DOHH2 (cell line): ENCODE data around the gene FBXL14.

ENCODE experiments used
- H3F3A ChIP-seq: fragments of 200-600 bp; sonication (generic), shearing (Covaris generic); 2 replicates; pipeline ENCODE4 v1.6.0; 2016; ENCODE audit warnings: antibody characterized with exemption, mild to moderate bottlenecking; ENCODE audit not compliant: control insufficient read depth, insufficient read depth
- H3K27ac ChIP-seq: fragments of 200-600 bp; sonication (generic); 2 replicates; pipeline ENCODE4 v1.5.1; 2014; ENCODE audit warnings: low read depth, mild to moderate bottlenecking, low read length, moderate library complexity
- H3K27me3 ChIP-seq: fragments of 200-600 bp; sonication (generic); 2 replicates; pipeline ENCODE4 v1.6.1; 2014; ENCODE audit warnings: mild to moderate bottlenecking, low read length, mixed read lengths; ENCODE audit not compliant: control insufficient read depth
- H3K36me3 ChIP-seq: fragments of 200-600 bp; sonication (generic); 2 replicates; pipeline ENCODE4 v1.6.1; 2014; ENCODE audit warnings: mild to moderate bottlenecking, low read length, moderate library complexity, mixed read lengths; ENCODE audit not compliant: control insufficient read depth
- H3K4me1 ChIP-seq: fragments of 200-600 bp; sonication (generic); 2 replicates; pipeline ENCODE4 v1.6.1; 2014; ENCODE audit warnings: mild to moderate bottlenecking, low read length, mixed read lengths; ENCODE audit not compliant: control insufficient read depth
- H3K4me2 ChIP-seq: fragments of 200-600 bp; sonication (generic); 2 replicates; pipeline ENCODE4 v1.6.0; 2014; ENCODE audit warnings: mild to moderate bottlenecking, low read length, moderate library complexity
- H3K4me3 ChIP-seq: fragments of 200-600 bp; sonication (generic); 2 replicates; pipeline ENCODE4 v1.5.1; 2014; ENCODE audit warnings: mild to moderate bottlenecking, low read length, mixed read lengths
- H3K79me2 ChIP-seq: fragments of 200-600 bp; sonication (generic); 2 replicates; pipeline ENCODE4 v1.6.1; 2014; ENCODE audit warnings: mild to moderate bottlenecking, low read length, mixed read lengths; ENCODE audit not compliant: control insufficient read depth
- H3K9me2 ChIP-seq: fragments of 200-600 bp; sonication (generic); replicated peaks from 2 replicates; pipeline ENCODE4 v1.6.1; 2014; ENCODE audit warnings: mild to moderate bottlenecking, low read length, mixed read lengths; ENCODE audit not compliant: control insufficient read depth
- H3K9me3 ChIP-seq: fragments of 200-600 bp; sonication (generic); 2 replicates; pipeline ENCODE4 v1.6.1; 2014; ENCODE audit warnings: antibody characterized with exemption, low read length, mixed read lengths; ENCODE audit not compliant: control insufficient read depth, insufficient read depth
- H4K20me1 ChIP-seq: fragments of 200-600 bp; sonication (generic); 2 replicates; pipeline ENCODE4 v1.6.0; 2014; ENCODE audit warnings: low read depth, mild to moderate bottlenecking, antibody characterized with exemption, low read length, moderate library complexity; ENCODE audit not compliant: control insufficient read depth, insufficient read depth
- EZH2phosphoT487 ChIP-seq: fragments of 200-600 bp; sonication (generic); IDR thresholded peaks from 2 replicates; pipeline ENCODE4 v1.6.1; 2017; ENCODE audit warnings: borderline replicate concordance, mild to moderate bottlenecking, antibody characterized with exemption, low read length, moderate library complexity, mixed read lengths
- TF ChIP-seq, protein P1 (sequence below): fragments of 200-600 bp; sonication (generic); IDR thresholded peaks from one replicate; pipeline ENCODE4 v1.5.1; 2014; ENCODE audit warnings: antibody characterized with exemption, mild to moderate bottlenecking, low read depth, low read length; ENCODE audit not compliant: poor library complexity, severe bottlenecking

Gene FBXL14

GRCh38 chr12:1616233-1617066, 22.1 kb upstream of the FBXL14 start:
- Histone ChIP-seq H3K4me2 (no peak overlapping the region), H3K9me3 (no peaks in the 10 kb centered on the region), H3K4me1 (peaks cover 8% of the 10 kb centered on the region), H3K79me2 (no peaks in the 10 kb centered on the region), H3K36me3 (no peaks in the 10 kb centered on the region), H3F3A (no peaks in the 10 kb centered on the region), H3K9me2 (no peaks in the 10 kb centered on the region), H3K4me3 (no peak overlapping the region), H4K20me1 (no peaks in the 10 kb centered on the region), H3K27ac (no peak overlapping the region), H3K27me3 (peaks cover 42% of the 10 kb centered on the region)
- 0 out of 2 replicates have a peak, but pooled peaks have one; percentile 30 for TF ChIP-seq EZH2phosphoT487
- TF ChIP-seq, protein P1, sequence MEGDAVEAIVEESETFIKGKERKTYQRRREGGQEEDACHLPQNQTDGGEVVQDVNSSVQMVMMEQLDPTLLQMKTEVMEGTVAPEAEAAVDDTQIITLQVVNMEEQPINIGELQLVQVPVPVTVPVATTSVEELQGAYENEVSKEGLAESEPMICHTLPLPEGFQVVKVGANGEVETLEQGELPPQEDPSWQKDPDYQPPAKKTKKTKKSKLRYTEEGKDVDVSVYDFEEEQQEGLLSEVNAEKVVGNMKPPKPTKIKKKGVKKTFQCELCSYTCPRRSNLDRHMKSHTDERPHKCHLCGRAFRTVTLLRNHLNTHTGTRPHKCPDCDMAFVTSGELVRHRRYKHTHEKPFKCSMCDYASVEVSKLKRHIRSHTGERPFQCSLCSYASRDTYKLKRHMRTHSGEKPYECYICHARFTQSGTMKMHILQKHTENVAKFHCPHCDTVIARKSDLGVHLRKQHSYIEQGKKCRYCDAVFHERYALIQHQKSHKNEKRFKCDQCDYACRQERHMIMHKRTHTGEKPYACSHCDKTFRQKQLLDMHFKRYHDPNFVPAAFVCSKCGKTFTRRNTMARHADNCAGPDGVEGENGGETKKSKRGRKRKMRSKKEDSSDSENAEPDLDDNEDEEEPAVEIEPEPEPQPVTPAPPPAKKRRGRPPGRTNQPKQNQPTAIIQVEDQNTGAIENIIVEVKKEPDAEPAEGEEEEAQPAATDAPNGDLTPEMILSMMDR, result no peak

GRCh38 chr12:1614360-1614759, 20.0 kb upstream of the FBXL14 start:
- no peaks in the 10 kb centered on the region for H3K36me3 ChIP-seq
- H3K27me3 ChIP-seq, result peaks cover 35% of the 10 kb centered on the region
- H3K4me2 ChIP-seq, result no peak overlapping the region
- peaks cover 8% of the 10 kb centered on the region for H3K4me1 ChIP-seq
- no peaks in the 10 kb centered on the region for H3K9me2 ChIP-seq
- no peak overlapping the region for H3K27ac ChIP-seq
- H4K20me1 ChIP-seq, result no peaks in the 10 kb centered on the region
- H3F3A ChIP-seq, result 0 out of 2 replicates have a peak, but pooled peaks cover 2% of the 10 kb centered on the region
- H3K79me2 ChIP-seq, result no peaks in the 10 kb centered on the region
- H3K4me3 ChIP-seq, result no peak overlapping the region
- TF ChIP-seq, protein P1, result no peak
- no peaks in the 10 kb centered on the region for H3K9me3 ChIP-seq

GRCh38 chr12:1613860-1614259, 19.5 kb upstream of the FBXL14 start:
- Histone ChIP-seq H4K20me1 (no peaks in the 10 kb centered on the region), H3K79me2 (no peaks in the 10 kb centered on the region), H3K36me3 (no peaks in the 10 kb centered on the region), H3K9me2 (no peaks in the 10 kb centered on the region), H3K9me3 (no peaks in the 10 kb centered on the region), H3K4me3 (no peak overlapping the region), H3F3A (0 out of 2 replicates have a peak, but pooled peaks cover 2% of the 10 kb centered on the region), H3K4me1 (peaks cover 13% of the 10 kb centered on the region), H3K27me3 (peaks cover 32% of the 10 kb centered on the region), H3K27ac (no peak overlapping the region), H3K4me2 (no peak overlapping the region)
- no peak for TF ChIP-seq EZH2phosphoT487
- TF ChIP-seq, protein P1, result no peak
